WERI-Rb-1 (cell line): ENCODE measurements around the gene UBE2E2.

ENCODE experiments used
- DNase-seq: peaks from one replicate; pipeline ENCODE4 v3.0.0-alpha.2; 2020
- H3K27ac ChIP-seq: fragments of 250-450 bp; sonication (Bioruptor Pico); 2 replicates; pipeline ENCODE4 v1.5.1; 2020; ENCODE audit warnings: mild to moderate bottlenecking, moderate library complexity
- H3K27me3 ChIP-seq: fragments of 250-450 bp; sonication (Bioruptor Pico); 2 replicates; pipeline ENCODE4 v1.5.1; 2021; ENCODE audit warnings: mild to moderate bottlenecking, low read depth, moderate library complexity; ENCODE audit not compliant: insufficient read depth, severe bottlenecking
- H3K36me3 ChIP-seq: fragments of 250-450 bp; sonication (Bioruptor Pico); 2 replicates; pipeline ENCODE4 v1.5.1; 2020; ENCODE audit warnings: mild to moderate bottlenecking, moderate library complexity
- H3K4me3 ChIP-seq: 2 replicates; pipeline ENCODE4 v1.5.1; 2011; ENCODE audit warnings: low read depth, mild to moderate bottlenecking, control low read depth, low read length
- H3K9me3 ChIP-seq: fragments of 250-450 bp; sonication (Bioruptor Pico); 2 replicates; pipeline ENCODE4 v1.5.1; 2021; ENCODE audit warnings: mild to moderate bottlenecking, moderate library complexity; ENCODE audit not compliant: severe bottlenecking
- TF ChIP-seq, protein P1 (sequence below): IDR thresholded peaks from 2 replicates; pipeline ENCODE4 v1.5.1; 2011; ENCODE audit warnings: low read depth, mild to moderate bottlenecking, control low read depth, inconsistent platforms, low read length

Gene UBE2E2

DNA sequence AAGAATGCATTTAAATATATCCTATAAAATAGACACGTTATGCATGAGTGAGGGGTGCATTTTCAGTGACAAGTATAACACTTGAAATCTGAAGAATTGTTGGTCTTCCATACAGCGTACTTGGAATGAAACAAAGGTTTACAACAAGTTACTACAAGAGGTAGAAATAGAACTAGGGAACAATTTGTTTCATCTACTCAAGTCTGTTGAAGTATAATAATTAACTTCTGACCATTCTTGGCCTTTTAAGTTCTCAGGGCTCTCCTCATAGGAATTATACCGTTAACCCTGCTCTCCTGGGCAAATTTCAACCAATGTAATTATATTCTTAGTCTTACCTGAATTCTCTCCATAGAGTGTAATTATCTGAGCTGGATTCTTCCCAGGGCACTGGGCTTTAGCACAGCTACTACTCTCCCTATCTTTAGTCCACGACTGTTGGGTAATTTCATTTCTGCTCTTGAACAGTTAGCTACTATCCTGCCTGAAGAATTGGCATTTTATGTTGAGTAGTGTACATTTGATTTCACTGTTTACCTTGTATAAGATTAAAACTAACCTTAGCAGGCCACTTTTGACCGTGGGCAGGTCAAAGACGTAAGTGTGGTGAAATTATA, 100.6 kb downstream of the UBE2E2 start:
- TF ChIP-seq, protein P1, sequence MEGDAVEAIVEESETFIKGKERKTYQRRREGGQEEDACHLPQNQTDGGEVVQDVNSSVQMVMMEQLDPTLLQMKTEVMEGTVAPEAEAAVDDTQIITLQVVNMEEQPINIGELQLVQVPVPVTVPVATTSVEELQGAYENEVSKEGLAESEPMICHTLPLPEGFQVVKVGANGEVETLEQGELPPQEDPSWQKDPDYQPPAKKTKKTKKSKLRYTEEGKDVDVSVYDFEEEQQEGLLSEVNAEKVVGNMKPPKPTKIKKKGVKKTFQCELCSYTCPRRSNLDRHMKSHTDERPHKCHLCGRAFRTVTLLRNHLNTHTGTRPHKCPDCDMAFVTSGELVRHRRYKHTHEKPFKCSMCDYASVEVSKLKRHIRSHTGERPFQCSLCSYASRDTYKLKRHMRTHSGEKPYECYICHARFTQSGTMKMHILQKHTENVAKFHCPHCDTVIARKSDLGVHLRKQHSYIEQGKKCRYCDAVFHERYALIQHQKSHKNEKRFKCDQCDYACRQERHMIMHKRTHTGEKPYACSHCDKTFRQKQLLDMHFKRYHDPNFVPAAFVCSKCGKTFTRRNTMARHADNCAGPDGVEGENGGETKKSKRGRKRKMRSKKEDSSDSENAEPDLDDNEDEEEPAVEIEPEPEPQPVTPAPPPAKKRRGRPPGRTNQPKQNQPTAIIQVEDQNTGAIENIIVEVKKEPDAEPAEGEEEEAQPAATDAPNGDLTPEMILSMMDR = no peak
- DNase-seq = no peak
- H3K36me3 ChIP-seq = no peaks in the 10 kb centered on the region
- H3K9me3 ChIP-seq = no peaks in the 10 kb centered on the region
- H3K27ac ChIP-seq = no peak overlapping the region
- H3K4me3 ChIP-seq = no peak overlapping the region
- no peaks in the 10 kb centered on the region for H3K27me3 ChIP-seq

DNA sequence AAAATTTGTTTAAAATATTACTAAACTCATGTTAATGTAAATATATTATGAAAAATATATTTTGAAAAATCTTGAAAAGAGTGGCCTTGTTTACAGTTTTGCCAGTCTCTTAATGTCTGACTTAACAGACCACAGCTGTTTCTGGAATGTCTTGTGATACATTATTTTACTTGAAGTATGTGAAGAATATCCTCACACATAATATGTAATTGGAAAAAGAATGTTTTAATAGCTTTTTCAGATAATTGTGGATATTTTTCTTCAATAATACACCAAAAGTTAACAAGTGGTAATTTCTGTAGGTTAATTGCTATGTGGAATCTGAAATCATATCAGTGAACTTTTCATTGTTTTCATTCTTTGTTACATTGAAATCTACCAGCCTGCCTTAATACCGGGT, 101.3 kb downstream of the UBE2E2 start:
- H3K4me3 ChIP-seq = no peak overlapping the region
- H3K9me3 ChIP-seq = no peaks in the 10 kb centered on the region
- H3K36me3 ChIP-seq = no peaks in the 10 kb centered on the region
- no peaks in the 10 kb centered on the region for H3K27me3 ChIP-seq
- TF ChIP-seq, protein P1 = no peak
- no peak overlapping the region for H3K27ac ChIP-seq
- no peak for DNase-seq

DNA sequence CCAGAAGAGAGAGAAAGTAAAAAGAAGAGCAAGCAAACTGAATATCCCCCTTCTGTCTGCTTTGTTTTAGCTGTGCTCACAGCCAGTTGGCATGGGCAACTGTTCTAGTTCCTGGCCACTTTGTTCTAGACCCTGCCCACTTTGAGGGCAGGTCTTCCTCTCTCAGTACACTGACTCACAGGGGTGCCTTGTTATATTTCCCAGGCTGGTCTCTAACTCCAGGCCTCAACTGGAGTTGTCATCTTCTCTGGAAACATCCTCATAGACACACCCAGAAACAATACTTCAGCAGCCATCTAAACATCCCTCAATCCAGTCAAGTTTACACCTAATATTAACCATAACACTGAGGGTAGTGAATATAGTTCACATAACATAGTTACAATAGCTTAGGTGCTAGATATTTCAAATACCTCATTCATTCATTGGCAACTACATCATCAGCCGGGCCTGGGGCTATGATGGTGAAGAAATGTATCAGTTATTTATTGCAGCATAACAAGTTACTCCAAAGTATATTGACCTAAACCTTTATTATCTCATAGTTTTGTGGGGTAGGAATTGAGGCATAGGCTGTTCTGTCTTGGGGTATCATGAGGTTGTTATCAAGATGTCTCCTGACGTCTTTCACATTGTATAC, 106.0 kb downstream of the UBE2E2 start:
- no peak overlapping the region for H3K4me3 ChIP-seq

DNA sequence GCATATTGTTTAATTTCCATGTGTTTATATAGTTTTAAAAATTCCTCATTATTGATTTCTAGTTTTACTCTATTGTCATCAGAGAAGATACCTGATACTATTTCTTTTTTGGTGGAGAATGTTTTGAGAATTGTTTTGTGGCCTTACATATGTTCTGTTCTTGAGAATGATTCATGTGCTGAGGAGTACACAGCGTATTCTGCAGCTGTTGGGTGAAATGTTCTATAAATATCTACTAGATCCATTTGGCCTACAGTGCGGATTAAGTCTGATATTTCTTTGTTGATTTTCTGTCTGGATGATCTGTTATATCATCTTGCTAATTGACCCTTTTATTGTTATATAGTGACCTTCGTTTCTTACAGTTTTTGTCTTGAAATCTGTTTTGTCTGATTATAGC, 109.7 kb downstream of the UBE2E2 start:
- TF ChIP-seq, protein P1 = no peak
- Histone ChIP-seq H3K9me3 (no peaks in the 10 kb centered on the region), H3K27me3 (no peaks in the 10 kb centered on the region), H3K36me3 (no peaks in the 10 kb centered on the region), H3K27ac (no peak overlapping the region), H3K4me3 (no peak overlapping the region)
- DNase-seq = no peak

More for the DNA sequence above, 106.0 kb downstream of the UBE2E2 start:
- Histone ChIP-seq H3K27me3 (no peaks in the 10 kb centered on the region), H3K9me3 (no peaks in the 10 kb centered on the region), H3K27ac (no peak overlapping the region), H3K36me3 (no peaks in the 10 kb centered on the region)
- no peak for DNase-seq
- TF ChIP-seq, protein P1 = no peak

DNA sequence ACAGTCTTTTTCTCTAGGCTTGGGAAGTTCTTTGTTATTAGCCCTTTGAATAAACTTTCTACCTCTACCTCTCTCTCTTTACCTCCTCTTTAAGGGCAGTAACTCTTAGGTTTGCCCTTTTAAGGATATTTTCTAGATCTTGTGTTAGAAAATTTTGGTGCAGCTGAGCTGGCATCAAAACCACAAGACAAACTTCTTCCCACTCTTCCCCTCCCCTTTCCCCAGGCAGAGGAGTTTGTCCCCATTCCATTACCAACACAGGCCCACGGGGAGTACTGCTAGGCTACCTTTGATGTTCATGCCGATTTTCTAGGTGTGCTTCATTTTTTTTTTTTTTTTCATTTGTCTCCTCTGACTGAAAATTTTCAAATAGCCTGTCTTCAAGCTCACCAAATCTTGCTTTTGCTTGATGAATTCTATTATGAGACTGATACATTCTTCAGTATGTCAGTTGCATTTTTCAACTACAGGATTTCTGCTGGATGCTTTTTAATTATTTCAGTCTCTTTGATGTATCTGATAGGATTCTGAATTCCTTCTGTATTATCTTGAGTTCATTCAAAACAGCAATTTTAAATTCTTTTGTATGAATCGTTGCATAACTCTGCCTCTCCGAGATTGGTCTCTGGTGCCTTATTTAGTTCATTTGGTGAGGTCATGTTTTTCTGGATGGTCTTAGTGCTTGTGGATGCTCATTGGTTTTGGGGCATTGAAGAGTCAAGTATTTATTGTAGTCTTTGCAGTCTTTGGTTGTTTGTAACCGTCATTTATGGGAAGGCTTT, 112.0 kb downstream of the UBE2E2 start:
- Histone ChIP-seq H3K27ac (no peak overlapping the region), H3K36me3 (no peaks in the 10 kb centered on the region), H3K4me3 (no peak overlapping the region), H3K27me3 (no peaks in the 10 kb centered on the region), H3K9me3 (no peaks in the 10 kb centered on the region)
- TF ChIP-seq, protein P1 = no peak
- DNase-seq = no peak
